ENCODE data around the gene AHRR. TPM values are rescaled to one million over a fixed set of nuclear protein-coding genes. Genes with fewer than 3 reads are reported as not detected.

Gene AHRR
- polyA plus RNA-seq, 2 of the 4 experiments (the other 2 are of a cell fraction) = 1.2 to 1.7 TPM

DNA sequence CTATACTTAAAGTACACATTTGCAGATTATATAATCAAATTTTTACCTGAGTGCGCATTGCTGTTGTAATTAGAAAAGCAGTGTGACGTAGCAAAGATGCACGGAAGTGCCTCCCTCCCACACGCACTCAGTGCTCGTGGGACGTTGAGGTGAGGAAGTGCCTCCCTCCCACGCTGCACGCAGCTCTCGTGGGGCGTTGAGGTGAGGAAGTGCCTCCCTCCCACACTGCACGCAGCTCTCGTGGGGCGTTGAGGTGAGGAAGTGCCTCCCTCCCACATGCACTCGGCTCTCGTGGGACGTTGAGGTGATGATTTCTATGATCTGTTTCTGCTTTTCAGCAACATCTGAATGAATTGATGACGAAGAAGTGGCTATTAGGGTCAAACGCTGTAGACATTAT, 142.4 kb downstream of the AHRR start:
- no peak overlapping the region for H3K4me3 ChIP-seq
- H3K4me2 ChIP-seq = no peak overlapping the region
- FAIRE-seq = no peak
- H3K9me3 ChIP-seq = no peaks in the 10 kb centered on the region
- peaks cover 2% of the 10 kb centered on the region; the same call in 1 of the 3 replicates for H3K4me1 ChIP-seq
- no peak for ATAC-seq
- TF ChIP-seq GATA3 (IDR thresholded peaks at IDR 0.05; ENCODE audit: borderline replicate concordance) = no peak
- no peak for TF ChIP-seq SREBF2 (IDR thresholded peaks at IDR 0.05)
- TF ChIP-seq EP300 (IDR thresholded peaks at IDR 0.05) = no peak
- no peak for TF ChIP-seq RAD21 (conservative IDR thresholded peaks at IDR 0.05 in 1 of 2, IDR thresholded peaks at IDR 0.05 in 1 of 2)
- TF ChIP-seq, protein P1, sequence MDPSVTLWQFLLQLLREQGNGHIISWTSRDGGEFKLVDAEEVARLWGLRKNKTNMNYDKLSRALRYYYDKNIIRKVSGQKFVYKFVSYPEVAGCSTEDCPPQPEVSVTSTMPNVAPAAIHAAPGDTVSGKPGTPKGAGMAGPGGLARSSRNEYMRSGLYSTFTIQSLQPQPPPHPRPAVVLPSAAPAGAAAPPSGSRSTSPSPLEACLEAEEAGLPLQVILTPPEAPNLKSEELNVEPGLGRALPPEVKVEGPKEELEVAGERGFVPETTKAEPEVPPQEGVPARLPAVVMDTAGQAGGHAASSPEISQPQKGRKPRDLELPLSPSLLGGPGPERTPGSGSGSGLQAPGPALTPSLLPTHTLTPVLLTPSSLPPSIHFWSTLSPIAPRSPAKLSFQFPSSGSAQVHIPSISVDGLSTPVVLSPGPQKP (IDR thresholded peaks at IDR 0.05; ENCODE audit: low read depth, low read length) = no peak
- TF ChIP-seq, protein P2, sequence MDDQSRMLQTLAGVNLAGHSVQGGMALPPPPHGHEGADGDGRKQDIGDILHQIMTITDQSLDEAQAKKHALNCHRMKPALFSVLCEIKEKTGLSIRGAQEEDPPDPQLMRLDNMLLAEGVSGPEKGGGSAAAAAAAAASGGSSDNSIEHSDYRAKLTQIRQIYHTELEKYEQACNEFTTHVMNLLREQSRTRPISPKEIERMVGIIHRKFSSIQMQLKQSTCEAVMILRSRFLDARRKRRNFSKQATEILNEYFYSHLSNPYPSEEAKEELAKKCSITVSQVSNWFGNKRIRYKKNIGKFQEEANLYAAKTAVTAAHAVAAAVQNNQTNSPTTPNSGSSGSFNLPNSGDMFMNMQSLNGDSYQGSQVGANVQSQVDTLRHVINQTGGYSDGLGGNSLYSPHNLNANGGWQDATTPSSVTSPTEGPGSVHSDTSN (IDR thresholded peaks at IDR 0.05) = no peak
- no peak for TF ChIP-seq TP53 (CRISPR knock-in tag; IDR thresholded peaks at IDR 0.05)
- no peak for TF ChIP-seq NR3C1 (IDR thresholded peaks at IDR 0.05)
- TF ChIP-seq, protein P3, sequence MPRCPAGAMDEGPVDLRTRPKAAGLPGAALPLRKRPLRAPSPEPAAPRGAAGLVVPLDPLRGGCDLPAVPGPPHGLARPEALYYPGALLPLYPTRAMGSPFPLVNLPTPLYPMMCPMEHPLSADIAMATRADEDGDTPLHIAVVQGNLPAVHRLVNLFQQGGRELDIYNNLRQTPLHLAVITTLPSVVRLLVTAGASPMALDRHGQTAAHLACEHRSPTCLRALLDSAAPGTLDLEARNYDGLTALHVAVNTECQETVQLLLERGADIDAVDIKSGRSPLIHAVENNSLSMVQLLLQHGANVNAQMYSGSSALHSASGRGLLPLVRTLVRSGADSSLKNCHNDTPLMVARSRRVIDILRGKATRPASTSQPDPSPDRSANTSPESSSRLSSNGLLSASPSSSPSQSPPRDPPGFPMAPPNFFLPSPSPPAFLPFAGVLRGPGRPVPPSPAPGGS (IDR thresholded peaks at IDR 0.05) = no peak
- TF ChIP-seq CHD4 (IDR thresholded peaks at IDR 0.05; ENCODE audit: borderline replicate concordance) = no peak
- TF ChIP-seq, protein P4, sequence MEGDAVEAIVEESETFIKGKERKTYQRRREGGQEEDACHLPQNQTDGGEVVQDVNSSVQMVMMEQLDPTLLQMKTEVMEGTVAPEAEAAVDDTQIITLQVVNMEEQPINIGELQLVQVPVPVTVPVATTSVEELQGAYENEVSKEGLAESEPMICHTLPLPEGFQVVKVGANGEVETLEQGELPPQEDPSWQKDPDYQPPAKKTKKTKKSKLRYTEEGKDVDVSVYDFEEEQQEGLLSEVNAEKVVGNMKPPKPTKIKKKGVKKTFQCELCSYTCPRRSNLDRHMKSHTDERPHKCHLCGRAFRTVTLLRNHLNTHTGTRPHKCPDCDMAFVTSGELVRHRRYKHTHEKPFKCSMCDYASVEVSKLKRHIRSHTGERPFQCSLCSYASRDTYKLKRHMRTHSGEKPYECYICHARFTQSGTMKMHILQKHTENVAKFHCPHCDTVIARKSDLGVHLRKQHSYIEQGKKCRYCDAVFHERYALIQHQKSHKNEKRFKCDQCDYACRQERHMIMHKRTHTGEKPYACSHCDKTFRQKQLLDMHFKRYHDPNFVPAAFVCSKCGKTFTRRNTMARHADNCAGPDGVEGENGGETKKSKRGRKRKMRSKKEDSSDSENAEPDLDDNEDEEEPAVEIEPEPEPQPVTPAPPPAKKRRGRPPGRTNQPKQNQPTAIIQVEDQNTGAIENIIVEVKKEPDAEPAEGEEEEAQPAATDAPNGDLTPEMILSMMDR (IDR thresholded peaks at IDR 0.05) = no peak
- TF ChIP-seq SMC3 (IDR thresholded peaks at IDR 0.05) = no peak
- no peak for TF ChIP-seq FOXS1 (CRISPR knock-in tag; IDR thresholded peaks at IDR 0.05)
- TF ChIP-seq MAZ (IDR thresholded peaks at IDR 0.05; ENCODE audit: borderline replicate concordance, low read depth, low read length) = no peak
- DNase-seq (ENCODE audit: low read depth in 1 of 2, low spot score in 1 of 2) = no peak
- H3K27ac ChIP-seq = no peak overlapping the region
- ChIA-PET POLR2A (no interaction called here), CTCF (interaction anchor here (1.4 kb wide), 1 partner anchor 18 kb away, joined by 4 read pairs; no protein-coding TSS in a partner anchor)
- WGBS (ENCODE audit: missing lambda C conversion rate) = 88% methylated on average over 18 of the region's 18 CpGs

DNA sequence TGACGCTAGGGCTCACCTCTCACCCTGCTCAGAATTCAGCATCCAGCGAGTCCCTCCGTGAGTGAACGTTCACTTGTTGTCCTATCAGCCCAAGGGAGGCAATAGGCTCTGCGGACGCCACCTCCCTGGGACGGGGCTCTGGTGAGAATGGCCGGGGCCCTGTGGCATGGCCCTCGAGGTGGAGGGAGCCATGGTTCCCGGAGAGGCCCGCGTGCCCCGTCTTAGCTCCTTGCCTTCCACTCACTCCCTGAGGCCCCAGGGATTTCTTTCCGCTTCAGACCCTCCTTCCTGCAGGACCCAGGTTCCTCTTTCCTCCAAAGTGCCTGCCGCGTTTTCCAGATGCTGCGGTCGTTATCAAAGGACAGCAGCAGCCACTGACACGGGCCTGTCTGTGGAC, 142.9 kb downstream of the AHRR start:
- FAIRE-seq (no peak), DNase-seq (ENCODE audit: low read depth in 1 of 2, low spot score in 1 of 2) (no peak), ATAC-seq (no peak; a peak in 1 of 6 replicates)
- no peaks in the 10 kb centered on the region for H3K9me3 ChIP-seq
- H3K27ac ChIP-seq = no peak overlapping the region
- TF ChIP-seq HOXB5 (CRISPR knock-in tag; IDR thresholded peaks at IDR 0.05) (no peak), JUN (IDR thresholded peaks at IDR 0.05) (no peak), PHF8 (IDR thresholded peaks at IDR 0.05; ENCODE audit: borderline replicate concordance, low read depth) (no peak), TFCP2L1 (CRISPR knock-in tag; IDR thresholded peaks at IDR 0.05) (no peak), ESRRA (IDR thresholded peaks at IDR 0.05; ENCODE audit: borderline replicate concordance, low read length) (no peak), KDM5A (IDR thresholded peaks at IDR 0.05) (no peak), FOSL2 (IDR thresholded peaks at IDR 0.05) (no peak), FOSL2 (CRISPR knock-in tag; IDR thresholded peaks at IDR 0.05) (no peak), HDAC2 (IDR thresholded peaks at IDR 0.05) (no peak), SREBF2 (IDR thresholded peaks at IDR 0.05) (no peak)
- TF ChIP-seq, protein P2 (IDR thresholded peaks at IDR 0.05) = no peak
- H3K4me1 ChIP-seq = no peaks in the 10 kb centered on the region
- H3K4me3 ChIP-seq = no peak overlapping the region
- 94% methylated on average over 18 of the region's 19 CpGs for WGBS (ENCODE audit: missing lambda C conversion rate)
- POLR2A ChIA-PET = no interaction called here
- no peak overlapping the region for H3K4me2 ChIP-seq
- CTCF ChIA-PET = interaction anchor here (1.4 kb wide), 1 partner anchor 18 kb away, joined by 4 read pairs; no protein-coding TSS in a partner anchor
